Activated CD4-positive, alpha-beta T cell treated with anti-CD3 and anti-CD28 coated beads for 36 hours (primary cell): ENCODE measurements around the gene KLHL17. TPM values are rescaled to one million over a fixed set of nuclear protein-coding genes. Genes with fewer than 3 reads are reported as not detected.
"Not testable (repeated sequence)": the region's sequence is repeated elsewhere in the genome, so short reads cannot be mapped to it uniquely, and the experiment has no call there.

Source experiments
- ATAC-seq: fragments of 200-7000 bp; cut with Tn5 transposase; one replicate; pipeline ENCODE4 v1.10.0; 2021; ENCODE audit warnings: mild to moderate bottlenecking, moderate library complexity
- CTCF ChIA-PET: fragments of 350-600 bp; sonication (Branson Sonifier 250); formaldehyde crosslinking; loops from one replicate; lab custom pipeline; 2021; ENCODE audit warnings: antibody characterized with exemption; lab: Charles Lee
- POLR2A ChIA-PET: fragments of 350-600 bp; sonication (Branson Sonifier 250); formaldehyde crosslinking; loops from one replicate; lab custom pipeline; 2021; ENCODE audit warnings: antibody characterized with exemption, inconsistent platforms; lab: Charles Lee
- DNase-seq: peaks from one replicate; pipeline ENCODE4 v3.0.0-alpha.2; 2020
- H3K27ac Mint-ChIP-seq: one replicate; pipeline ENCODE4 v1.8.0; 2021; ENCODE audit warnings: mixed read lengths
- H3K27me3 Mint-ChIP-seq: one replicate; pipeline ENCODE4 v1.8.0; 2021; ENCODE audit warnings: mixed read lengths
- H3K36me3 Mint-ChIP-seq: one replicate; pipeline ENCODE4 v1.8.0; 2021; ENCODE audit warnings: low read depth, mixed read lengths
- H3K4me1 Mint-ChIP-seq: one replicate; pipeline ENCODE4 v1.8.0; 2021; ENCODE audit warnings: mixed read lengths
- H3K4me3 Mint-ChIP-seq: one replicate; pipeline ENCODE4 v1.8.0; 2021; ENCODE audit warnings: mild to moderate bottlenecking, moderate library complexity, mixed read lengths
- H3K9me3 Mint-ChIP-seq: one replicate; pipeline ENCODE4 v1.8.0; 2021; ENCODE audit warnings: low read depth, mixed read lengths
- intact Hi-C, 2 experiments: fragments of 100-400 bp; cut with DNase I in 1 of 2; cut with micrococcal nuclease in 1 of 2; formaldehyde crosslinking; loops; one replicate each; pipeline versions ENCODE4 v1.14.2 to v1.15.1; 2022 to 2024; cut with DNase I, micrococcal nuclease
- total RNA-seq, 2 experiments: library from RNA; stranded (reverse); gene quantifications; one replicate each; pipeline ENCODE4 v1.2.3, GENCODE V29; 2021

Gene KLHL17
- total RNA-seq, 2 experiments from 2014 or later, result 16.8 to 21.7 TPM

- Mint-ChIP-seq H3K9me3 (no peaks in the 10 kb centered on the region), H3K27me3 (peaks cover 19% of the 10 kb centered on the region), H3K36me3 (no peaks in the 10 kb centered on the region), H3K27ac (no peak overlapping the region), H3K4me1 (peaks cover 4% of the 10 kb centered on the region), H3K4me3 (no peak overlapping the region)
- ChIA-PET POLR2A (no interaction called here), CTCF (interaction anchor here (0.6 to 2.7 kb wide), 7 partner anchors 9 to 604 kb away, joined by 3 to 19 read pairs (median 4); no protein-coding TSS in a partner anchor)
- intact Hi-C loops, result loop anchor here (5.0 to 10.0 kb wide), 3 partner anchors 37 to 312 kb away; no protein-coding TSS in a partner anchor
- DNase-seq, result no peak
- no peak for ATAC-seq
Observed at GRCh38 chr1:980602-981395, 20.4 kb downstream of the KLHL17 start.

DNA sequence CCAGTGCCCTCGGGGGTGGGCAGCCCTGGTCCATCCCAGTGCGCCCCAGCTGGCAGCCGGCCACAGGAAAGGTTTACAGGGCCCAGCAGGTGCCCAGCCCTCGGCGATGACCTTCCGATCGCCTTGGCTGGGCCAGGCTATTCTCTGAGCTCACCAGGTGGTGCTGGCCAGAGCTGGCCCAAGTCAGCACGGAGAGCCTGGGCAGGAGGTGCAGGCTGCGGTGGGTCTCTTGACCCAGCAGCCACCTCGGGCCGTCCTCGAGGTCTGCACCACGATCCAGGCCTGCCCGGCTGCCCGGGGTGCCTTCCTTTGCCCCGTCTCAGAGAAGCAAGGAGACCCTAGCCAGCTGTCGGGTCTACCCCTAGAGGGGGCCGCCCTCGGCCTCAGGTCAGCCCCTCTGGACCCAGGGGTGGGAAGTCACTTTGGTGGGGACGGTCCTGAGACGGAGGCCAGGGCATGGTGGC is 21.1 kb downstream of the KLHL17 start:
- intact Hi-C loops, result loop anchor here (5.0 to 10.0 kb wide), 3 partner anchors 36 to 311 kb away; no protein-coding TSS in a partner anchor
- peaks cover 20% of the 10 kb centered on the region for H3K27me3 Mint-ChIP-seq
- no peaks in the 10 kb centered on the region for H3K36me3 Mint-ChIP-seq
- H3K4me3 Mint-ChIP-seq, result no peak overlapping the region
- POLR2A ChIA-PET, result no interaction called here
- CTCF ChIA-PET, result interaction anchor here (0.6 to 2.7 kb wide), 6 partner anchors 8 to 603 kb away, joined by 3 to 19 read pairs (median 4); no protein-coding TSS in a partner anchor
- DNase-seq (no peak), ATAC-seq (no peak)
- peaks cover 3% of the 10 kb centered on the region for H3K4me1 Mint-ChIP-seq
- no peaks in the 10 kb centered on the region for H3K9me3 Mint-ChIP-seq
- H3K27ac Mint-ChIP-seq, result no peak overlapping the region

DNA sequence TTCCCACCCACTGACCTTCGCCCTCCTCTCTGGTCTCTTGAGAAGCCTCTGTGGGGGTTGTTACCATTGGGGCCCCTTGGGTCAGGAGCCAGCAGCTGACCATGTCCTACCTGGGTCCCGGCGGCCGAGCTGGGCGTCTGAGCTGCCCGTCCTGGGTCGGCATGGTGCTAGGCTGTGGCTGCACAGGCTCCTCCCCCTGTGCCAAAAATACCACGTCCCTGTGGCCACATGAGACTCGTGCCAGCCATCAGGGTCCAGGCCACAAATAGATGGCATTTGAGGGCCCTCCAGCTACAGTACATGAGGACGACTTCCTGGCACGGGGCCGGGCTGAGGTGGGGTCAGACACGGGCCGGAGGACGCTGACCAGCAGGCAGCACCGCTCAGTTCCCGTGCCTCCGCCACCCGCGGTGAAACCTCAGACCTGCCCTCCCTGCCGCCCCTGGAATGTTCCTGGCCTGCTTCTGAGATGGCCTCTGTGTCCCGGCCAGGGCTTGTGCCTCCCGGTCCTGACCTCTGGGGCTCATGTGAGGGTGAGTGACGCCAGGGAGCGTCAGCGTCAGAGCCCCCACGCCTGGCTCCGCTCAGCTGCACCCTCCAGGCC is 21.7 kb downstream of the KLHL17 start, which contains the start of gene PERM1:
Gene PERM1 (minus strand): TSS at position 139 of the 604 bp plus-strand sequence. CDS start 1,064 bp downstream, outside the sequence.
- DNase-seq, result no peak
- Mint-ChIP-seq H3K27ac (no peak within 1 kb of the TSS), H3K27me3 (peaks cover 20% of the 10 kb centered on the region), H3K4me3 (no peak within 1 kb of the TSS), H3K9me3 (no peaks in the 10 kb centered on the region), H3K36me3 (no peaks in the 10 kb centered on the region), H3K4me1 (peaks cover 3% of the 10 kb centered on the region)
- ChIA-PET POLR2A (no interaction called here), CTCF (interaction anchor here (0.8 to 3.3 kb wide), 7 partner anchors 11 to 81 kb away, joined by 3 to 23 read pairs (median 5); no protein-coding TSS in a partner anchor)
- ATAC-seq, result no peak
- intact Hi-C loops, result loop anchor here (5.0 to 10.0 kb wide), 3 partner anchors 35 to 310 kb away; no protein-coding TSS in a partner anchor

DNA sequence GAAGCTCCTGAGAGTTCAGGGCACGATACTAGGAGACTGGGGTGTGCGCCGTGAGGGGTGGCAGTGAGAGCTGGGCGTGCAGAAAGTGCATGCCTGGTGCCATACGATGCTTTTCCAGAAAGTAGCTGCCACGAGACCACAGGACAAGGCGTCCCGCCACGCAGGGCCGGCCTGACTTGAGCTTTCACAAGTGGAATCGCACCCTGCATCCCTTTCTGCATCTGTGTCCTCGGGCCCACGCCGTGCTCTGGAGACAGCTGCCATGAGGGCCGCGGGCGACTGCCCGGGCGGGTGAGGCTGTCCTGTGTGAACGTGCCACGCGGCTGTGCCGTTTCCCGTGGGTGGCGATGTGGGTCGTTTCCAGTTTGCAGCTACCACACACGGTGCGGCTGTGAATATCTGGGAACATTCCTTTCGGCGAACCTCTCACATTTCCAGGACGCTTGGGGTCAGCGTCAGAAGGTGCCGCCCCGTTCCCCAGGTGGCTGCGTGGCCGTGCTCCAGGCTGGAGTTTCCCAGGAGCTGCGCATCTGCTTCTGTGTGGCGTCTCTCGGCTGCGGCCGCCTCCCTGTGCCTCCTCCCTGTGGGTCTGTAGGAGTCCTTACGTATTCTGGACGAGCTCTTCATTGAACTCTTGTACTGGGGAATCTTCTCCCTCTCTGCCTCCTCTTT is 22.5 kb downstream of the KLHL17 start:
- Mint-ChIP-seq H3K27me3 (peaks cover 20% of the 10 kb centered on the region), H3K4me3 (no peak overlapping the region), H3K36me3 (no peaks in the 10 kb centered on the region), H3K4me1 (peaks cover 3% of the 10 kb centered on the region), H3K27ac (no peak overlapping the region), H3K9me3 (no peaks in the 10 kb centered on the region)
- DNase-seq (no peak), ATAC-seq (no peak)
- intact Hi-C loops, result loop anchor here (5.0 to 10.0 kb wide), 3 partner anchors 34 to 309 kb away; no protein-coding TSS in a partner anchor
- ChIA-PET CTCF (interaction anchor here (0.8 to 3.3 kb wide), 8 partner anchors 10 to 124 kb away, joined by 3 to 23 read pairs (median 4); partner anchors contain the start of gene NOC2L), POLR2A (interaction anchor here (0.6 kb wide), 2 partner anchors 10 to 153 kb away, joined by 3 read pairs; no protein-coding TSS in a partner anchor)

DNA sequence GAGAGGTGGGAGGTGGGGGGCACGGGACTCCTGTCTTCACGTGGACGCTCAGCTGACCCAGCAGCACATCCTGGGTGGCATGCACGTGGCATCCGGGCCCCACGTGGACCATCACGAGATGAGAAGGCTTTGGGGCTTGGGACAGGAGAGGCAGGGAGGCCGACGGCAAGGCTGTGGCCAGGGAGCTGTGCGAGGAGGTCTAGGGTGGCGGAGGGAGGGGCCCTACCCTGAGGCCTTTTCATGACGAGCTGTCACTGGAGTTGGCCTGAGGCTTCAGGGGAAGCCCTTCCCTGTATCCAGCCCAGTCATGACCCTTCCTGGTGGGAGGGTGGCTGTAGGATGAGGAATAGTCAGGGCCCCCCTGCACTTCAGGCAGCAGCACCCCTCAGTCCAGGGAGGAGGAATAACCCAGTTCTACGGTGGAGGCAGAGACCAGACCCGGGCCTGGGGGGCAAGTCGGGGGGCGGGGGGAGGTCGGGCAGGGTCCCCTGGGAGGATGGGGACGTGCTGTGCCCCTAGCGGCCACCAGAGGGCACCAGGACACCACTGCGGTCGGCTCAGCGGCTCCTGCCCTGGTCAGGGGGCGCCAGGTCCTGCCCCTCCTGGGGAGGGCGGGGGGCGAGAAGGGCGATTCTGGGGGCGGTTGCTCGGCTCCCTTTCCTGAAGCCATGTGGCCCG is 23.6 kb downstream of the KLHL17 start:
- DNase-seq (peak; percentile 80), ATAC-seq (peak; percentile 82)
- H3K27me3 Mint-ChIP-seq, result peaks cover 18% of the 10 kb centered on the region
- ChIA-PET POLR2A (no interaction called here), CTCF (interaction anchor here (0.6 to 3.3 kb wide), 9 partner anchors 8 to 267 kb away, joined by 3 to 23 read pairs (median 4); partner anchors contain the start of gene NOC2L)
- H3K36me3 Mint-ChIP-seq, result no peaks in the 10 kb centered on the region
- intact Hi-C loops, result loop anchor here (1.0 to 10.0 kb wide), 5 partner anchors 33 to 308 kb away; no protein-coding TSS in a partner anchor
- H3K4me3 Mint-ChIP-seq, result no peak overlapping the region
- H3K27ac Mint-ChIP-seq, result no peak overlapping the region
- no peaks in the 10 kb centered on the region for H3K4me1 Mint-ChIP-seq
- H3K9me3 Mint-ChIP-seq, result no peaks in the 10 kb centered on the region

DNA sequence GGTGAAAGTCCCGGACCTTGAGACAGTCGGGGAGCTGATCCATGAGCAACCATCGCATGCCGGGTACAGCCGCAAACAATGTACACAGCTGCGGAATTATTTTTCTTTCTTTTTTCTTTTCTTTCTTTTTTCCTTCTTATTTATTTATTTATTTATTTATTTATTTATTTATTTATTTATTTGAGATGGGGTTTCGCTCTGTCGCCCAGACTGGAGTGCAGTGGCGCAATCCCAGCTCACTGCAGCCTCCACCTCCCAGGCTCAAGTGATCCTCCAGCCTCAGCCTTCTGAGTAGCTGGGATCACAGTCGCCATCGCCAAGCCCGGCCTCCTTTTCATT is 24.1 kb downstream of the KLHL17 start:
- POLR2A ChIA-PET, result no interaction called here
- no peak overlapping the region for H3K4me3 Mint-ChIP-seq

DNA sequence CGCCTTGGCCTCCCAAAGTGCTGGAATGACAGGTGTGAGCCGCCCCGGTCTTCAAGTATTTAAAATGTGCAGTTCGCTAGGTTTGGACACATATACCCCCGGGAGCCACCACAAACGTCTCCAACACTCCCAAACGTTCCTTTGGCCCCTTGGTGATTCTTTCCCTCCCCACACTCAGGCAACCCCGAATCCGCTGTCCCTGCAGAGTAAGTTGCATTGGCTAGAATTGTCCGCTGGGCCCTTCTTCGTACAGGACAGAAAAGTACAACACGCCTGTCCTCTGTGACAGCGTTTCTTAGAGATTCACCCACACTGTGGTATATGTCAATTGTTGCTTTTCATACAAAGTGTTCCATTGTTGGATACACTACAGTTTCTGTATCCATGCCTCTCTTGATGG is 24.7 kb downstream of the KLHL17 start:
- intact Hi-C loops, result loop anchor here in 1 of 2 experiments (2.0 to 10.0 kb wide), 2 partner anchors 50 to 78 kb away; no protein-coding TSS in a partner anchor
- CTCF ChIA-PET, result interaction anchor here (0.7 to 3.3 kb wide), 7 partner anchors 8 to 210 kb away, joined by 3 to 23 read pairs (median 4); no protein-coding TSS in a partner anchor
- Mint-ChIP-seq H3K9me3 (no peaks in the 10 kb centered on the region), H3K4me3 (no peak overlapping the region), H3K27me3 (peaks cover 22% of the 10 kb centered on the region), H3K36me3 (no peaks in the 10 kb centered on the region), H3K4me1 (no peaks in the 10 kb centered on the region), H3K27ac (no peak overlapping the region)
- no peak for ATAC-seq
- POLR2A ChIA-PET, result no interaction called here
- DNase-seq, result no peak

More for the DNA sequence above, 24.1 kb downstream of the KLHL17 start:
- CTCF ChIA-PET, result interaction anchor here (0.7 to 3.3 kb wide), 8 partner anchors 8 to 266 kb away, joined by 3 to 23 read pairs (median 4); no protein-coding TSS in a partner anchor
- no peak for ATAC-seq
- Mint-ChIP-seq H3K36me3 (no peaks in the 10 kb centered on the region), H3K4me1 (no peaks in the 10 kb centered on the region), H3K27me3 (peaks cover 18% of the 10 kb centered on the region), H3K27ac (no peak overlapping the region), H3K9me3 (no peaks in the 10 kb centered on the region)
- intact Hi-C loops, result loop anchor here (1.0 to 10.0 kb wide), 5 partner anchors 33 to 308 kb away; no protein-coding TSS in a partner anchor
- no peak for DNase-seq

DNA sequence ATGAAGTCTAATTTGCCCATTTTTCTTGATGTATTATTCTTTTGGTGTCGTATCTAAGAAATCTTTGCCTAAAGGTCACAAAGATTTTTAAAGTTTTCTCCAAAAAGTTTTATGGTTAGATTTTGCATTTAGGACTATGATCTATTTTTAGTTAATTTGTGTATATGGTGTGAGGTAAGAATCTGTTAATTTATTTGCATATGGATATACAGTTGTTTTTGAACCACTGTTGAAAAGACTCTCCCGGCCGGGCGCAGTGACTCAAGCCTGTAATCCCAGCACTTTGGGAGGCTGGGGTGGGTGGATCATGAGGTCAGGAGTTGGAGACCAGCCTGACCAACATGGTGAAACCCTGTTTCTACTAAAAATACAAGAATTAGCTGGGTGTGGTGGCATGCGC is 27.7 kb downstream of the KLHL17 start:
- DNase-seq, H3K4me3 Mint-ChIP-seq, CTCF ChIA-PET, POLR2A ChIA-PET, H3K9me3 Mint-ChIP-seq, ATAC-seq, H3K27ac Mint-ChIP-seq, H3K36me3 Mint-ChIP-seq: not testable (repeated sequence)
- Mint-ChIP-seq H3K27me3 (peaks cover 26% of the 10 kb centered on the region), H3K4me1 (peaks cover 20% of the 10 kb centered on the region)
- intact Hi-C loops, result loop anchor here in 1 of 2 experiments (10.0 kb wide), 1 partner anchor 47 kb away; no protein-coding TSS in a partner anchor

- CTCF ChIA-PET, result interaction anchor here (2.0 to 4.7 kb wide), 2 partner anchors 7 to 11 kb away, joined by 8 to 23 read pairs; no protein-coding TSS in a partner anchor
- H3K36me3 Mint-ChIP-seq, H3K27ac Mint-ChIP-seq, POLR2A ChIA-PET, intact Hi-C loops, H3K4me3 Mint-ChIP-seq, DNase-seq, ATAC-seq, H3K9me3 Mint-ChIP-seq: not testable (repeated sequence)
- Mint-ChIP-seq H3K27me3 (peaks cover 23% of the 10 kb centered on the region), H3K4me1 (peaks cover 24% of the 10 kb centered on the region)
Observed at GRCh38 chr1:991275-991674, 30.9 kb downstream of the KLHL17 start.

DNA sequence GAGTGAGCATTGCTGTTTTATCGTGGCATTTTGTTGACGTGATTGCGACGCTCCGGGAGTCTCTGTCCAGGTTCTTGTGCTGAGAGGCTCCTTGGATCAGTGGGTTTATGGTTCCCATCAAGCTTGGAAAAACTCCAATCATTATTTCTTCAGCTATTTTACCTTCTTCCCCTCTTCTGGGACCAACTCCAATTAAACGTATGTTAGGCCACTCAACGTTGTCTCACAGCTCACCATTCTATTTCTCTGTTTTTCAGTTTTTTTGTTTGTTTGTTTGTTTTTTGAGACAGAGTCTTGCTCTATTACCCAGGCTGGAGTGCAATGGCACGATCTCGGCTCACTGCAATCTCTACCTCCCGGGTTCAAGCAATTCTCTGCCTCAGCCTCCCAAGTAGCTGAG is 31.5 kb downstream of the KLHL17 start:
- peaks cover 24% of the 10 kb centered on the region for H3K4me1 Mint-ChIP-seq
- DNase-seq, result no peak
- peaks cover 9% of the 10 kb centered on the region for H3K9me3 Mint-ChIP-seq
- no peak overlapping the region for H3K4me3 Mint-ChIP-seq
- no peaks in the 10 kb centered on the region for H3K36me3 Mint-ChIP-seq
- POLR2A ChIA-PET, result no interaction called here
- intact Hi-C loops, result loop anchor here in 1 of 2 experiments (2.0 kb wide), 1 partner anchor 21 kb away; the partner anchor contains the start of gene ISG15
- no peak for ATAC-seq
- CTCF ChIA-PET, result interaction anchor here (0.6 to 4.7 kb wide), 6 partner anchors 8 to 889 kb away, joined by 3 to 23 read pairs (median 4); partner anchors contain the start of gene AGRN
- peaks cover 21% of the 10 kb centered on the region for H3K27me3 Mint-ChIP-seq
- no peak overlapping the region for H3K27ac Mint-ChIP-seq
